ENCODE data around the gene EIF3A.

DNA sequence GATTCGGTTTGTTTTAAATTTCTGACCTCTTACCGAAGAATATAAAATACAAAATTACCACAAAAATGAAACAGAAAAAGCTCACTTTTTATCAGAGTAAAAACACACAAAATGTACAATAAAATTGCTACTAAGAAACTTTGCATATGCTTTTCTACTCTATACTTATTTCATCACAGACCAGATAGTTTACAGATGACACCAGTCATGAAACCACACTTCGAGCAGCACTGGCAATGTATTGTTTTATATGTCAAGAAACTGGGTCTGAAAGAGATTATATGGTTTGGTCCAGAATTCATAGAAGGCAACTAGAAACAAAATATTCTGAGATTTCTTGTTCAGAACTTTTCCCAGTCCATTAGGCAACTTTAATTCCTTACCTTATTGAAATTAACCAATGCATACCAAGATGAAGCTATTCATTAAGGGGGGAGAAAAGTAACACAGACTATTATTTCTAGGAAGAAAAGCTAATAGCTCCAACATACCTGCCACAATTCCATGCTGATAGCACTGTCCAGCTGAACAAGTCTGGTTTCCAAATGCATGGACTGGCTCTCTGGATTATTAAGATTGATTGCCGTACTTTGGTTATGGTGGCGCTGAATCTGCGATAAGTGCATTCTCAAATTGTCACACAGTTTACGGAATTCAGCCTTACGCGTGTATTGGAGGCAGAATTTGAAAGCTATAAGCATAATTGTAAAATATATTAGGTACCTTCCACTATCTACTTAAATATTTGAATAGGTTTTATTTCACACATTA is 10.0 kb downstream of the EIF3A start:
- TF ChIP-seq, protein P1, sequence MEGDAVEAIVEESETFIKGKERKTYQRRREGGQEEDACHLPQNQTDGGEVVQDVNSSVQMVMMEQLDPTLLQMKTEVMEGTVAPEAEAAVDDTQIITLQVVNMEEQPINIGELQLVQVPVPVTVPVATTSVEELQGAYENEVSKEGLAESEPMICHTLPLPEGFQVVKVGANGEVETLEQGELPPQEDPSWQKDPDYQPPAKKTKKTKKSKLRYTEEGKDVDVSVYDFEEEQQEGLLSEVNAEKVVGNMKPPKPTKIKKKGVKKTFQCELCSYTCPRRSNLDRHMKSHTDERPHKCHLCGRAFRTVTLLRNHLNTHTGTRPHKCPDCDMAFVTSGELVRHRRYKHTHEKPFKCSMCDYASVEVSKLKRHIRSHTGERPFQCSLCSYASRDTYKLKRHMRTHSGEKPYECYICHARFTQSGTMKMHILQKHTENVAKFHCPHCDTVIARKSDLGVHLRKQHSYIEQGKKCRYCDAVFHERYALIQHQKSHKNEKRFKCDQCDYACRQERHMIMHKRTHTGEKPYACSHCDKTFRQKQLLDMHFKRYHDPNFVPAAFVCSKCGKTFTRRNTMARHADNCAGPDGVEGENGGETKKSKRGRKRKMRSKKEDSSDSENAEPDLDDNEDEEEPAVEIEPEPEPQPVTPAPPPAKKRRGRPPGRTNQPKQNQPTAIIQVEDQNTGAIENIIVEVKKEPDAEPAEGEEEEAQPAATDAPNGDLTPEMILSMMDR (IDR thresholded peaks at IDR 0.05; ENCODE audit: low read length) = no peak
- no peak for TF ChIP-seq EZH2 (IDR thresholded peaks at IDR 0.05; ENCODE audit: borderline replicate concordance, low read length)
